Neural cell (in vitro differentiated cells): Measurements from ENCODE around the gene C1orf21. TPM values are rescaled to one million over a fixed set of nuclear protein-coding genes. Genes with fewer than 3 reads are reported as not detected.

Source experiments
- H2AFZ ChIP-seq: fragments of 200-600, 300-800 bp; sonication (generic), shearing (Covaris generic); 2 replicates; pipeline ENCODE4 v1.6.0; 2014; ENCODE audit warnings: low read depth, mild to moderate bottlenecking, antibody characterized with exemption, low read length, moderate library complexity
- H3F3A ChIP-seq: fragments of 200-600 bp; shearing (Covaris generic); 2 replicates; pipeline ENCODE4 v1.6.1; 2016; ENCODE audit warnings: mild to moderate bottlenecking, moderate library complexity, mixed read lengths, antibody characterized with exemption, low read length; ENCODE audit not compliant: insufficient read depth, poor library complexity, severe bottlenecking
- H3K27ac ChIP-seq: fragments of 200-600, 300-800 bp; sonication (generic), shearing (Covaris generic); 2 replicates; pipeline ENCODE4 v1.5.1; 2014; ENCODE audit warnings: mild to moderate bottlenecking, low read length, moderate library complexity
- H3K27me3 ChIP-seq: fragments of 300-800, 200-600 bp; sonication (generic), shearing (Covaris generic); 2 replicates; pipeline ENCODE4 v1.6.0; 2014; ENCODE audit warnings: mild to moderate bottlenecking, low read depth, low read length, moderate library complexity; ENCODE audit not compliant: insufficient read depth
- H3K36me3 ChIP-seq: fragments of 300-800, 200-600 bp; sonication (generic), shearing (Covaris generic); 2 replicates; pipeline ENCODE4 v1.5.1; 2014; ENCODE audit warnings: mild to moderate bottlenecking, antibody characterized with exemption, low read length, moderate library complexity; ENCODE audit not compliant: insufficient read depth
- H3K4me2 ChIP-seq: fragments of 300-800, 200-600 bp; sonication (generic), shearing (Covaris generic); 2 replicates; pipeline ENCODE4 v1.6.0; 2014; ENCODE audit warnings: mild to moderate bottlenecking, low read length
- H3K4me3 ChIP-seq: fragments of 300-800, 200-600 bp; sonication (generic), shearing (Covaris generic); 2 replicates; pipeline ENCODE4 v1.5.1; 2014; ENCODE audit warnings: mild to moderate bottlenecking, low read length, moderate library complexity
- H3K79me2 ChIP-seq: fragments of 200-600 bp; shearing (Covaris generic); replicated peaks from 2 replicates; pipeline ENCODE4 v1.6.0; 2014; ENCODE audit warnings: mild to moderate bottlenecking, low read length, moderate library complexity; ENCODE audit not compliant: insufficient read depth
- H3K9ac ChIP-seq: fragments of 300-800, 200-600 bp; sonication (generic), shearing (Covaris generic); 2 replicates; pipeline ENCODE4 v1.6.1; 2016; ENCODE audit warnings: mild to moderate bottlenecking, low read length, mixed read lengths
- H3K9me2 ChIP-seq: fragments of 200-600 bp; shearing (Covaris generic); 2 replicates; pipeline ENCODE4 v1.6.1; 2016; ENCODE audit warnings: mild to moderate bottlenecking, low read length, mixed read lengths; ENCODE audit not compliant: insufficient read depth
- H3K9me3 ChIP-seq: fragments of 200-600, 300-800 bp; sonication (generic), shearing (Covaris generic); 2 replicates; pipeline ENCODE4 v1.6.1; 2016; ENCODE audit warnings: mild to moderate bottlenecking, mixed run types, low read length, moderate library complexity, mixed read lengths
- H4K20me1 ChIP-seq: fragments of 200-600 bp; shearing (Covaris generic); 2 replicates; pipeline ENCODE4 v1.6.1; 2016; ENCODE audit warnings: mild to moderate bottlenecking, mixed run types; ENCODE audit not compliant: insufficient read depth
- CTCF ChIP-seq: fragments of 450-650 bp; IDR thresholded peaks from 2 replicates; pipeline ENCODE4 v1.5.1; 2014; ENCODE audit warnings: antibody characterized with exemption, mild to moderate bottlenecking, moderate library complexity; ENCODE audit not compliant: poor library complexity, severe bottlenecking
- EP300 ChIP-seq: fragments of 450-650 bp; conservative IDR thresholded peaks from 2 replicates; pipeline ENCODE4 v1.6.1; 2014; ENCODE audit warnings: antibody characterized with exemption, mild to moderate bottlenecking, moderate library complexity; ENCODE audit not compliant: poor library complexity, severe bottlenecking
- EZH2 ChIP-seq: fragments of 200-600, 300-800 bp; shearing (Covaris generic), sonication (generic); IDR thresholded peaks from 2 replicates; pipeline ENCODE4 v1.6.1; 2014; ENCODE audit warnings: antibody characterized with exemption, low read length, borderline replicate concordance, mild to moderate bottlenecking; ENCODE audit not compliant: insufficient read depth, poor library complexity, severe bottlenecking
- MXI1 ChIP-seq: fragments of 450-650 bp; conservative IDR thresholded peaks from 2 replicates; pipeline ENCODE4 v1.6.1; 2014; ENCODE audit warnings: antibody characterized with exemption, mild to moderate bottlenecking; ENCODE audit not compliant: poor library complexity, severe bottlenecking
- POLR2AphosphoS5 ChIP-seq: IDR thresholded peaks from 2 replicates; pipeline ENCODE4 v1.6.1; 2012
- RAD21 ChIP-seq: fragments of 450-650 bp; conservative IDR thresholded peaks from 2 replicates; pipeline ENCODE4 v1.6.1; 2014; ENCODE audit warnings: antibody characterized with exemption, mild to moderate bottlenecking, moderate library complexity
- SMC3 ChIP-seq: fragments of 450-650 bp; conservative IDR thresholded peaks from 2 replicates; pipeline ENCODE4 v1.6.1; 2014; ENCODE audit warnings: antibody characterized with exemption, mild to moderate bottlenecking, moderate library complexity; ENCODE audit not compliant: poor library complexity
- TAF1 ChIP-seq: IDR thresholded peaks from 2 replicates; pipeline ENCODE4 v1.6.1; 2012; ENCODE audit warnings: low read depth
- polyA plus RNA-seq: library from polyadenylated mRNA; depleted of rRNA; stranded (reverse); fragments of >200 nt; gene quantifications from 2 replicates; pipeline ENCODE4 v1.2.3, GENCODE V29; 2014
- TF ChIP-seq, protein P1 (sequence below): IDR thresholded peaks from 2 replicates; pipeline ENCODE4 v1.6.1; 2012; ENCODE audit warnings: borderline replicate concordance

Gene C1orf21
- polyA plus RNA-seq, 1 donor from 2014 or later: 21.1 TPM

GRCh38 chr1:184497959-184498723, 111.3 kb downstream of the C1orf21 start:
- Histone ChIP-seq H3K9ac (no peak overlapping the region), H3K27ac (no peak overlapping the region), H4K20me1 (no peaks in the 10 kb centered on the region), H3K36me3 (no peaks in the 10 kb centered on the region), H3K9me2 (no peaks in the 10 kb centered on the region), H3K9me3 (no peaks in the 10 kb centered on the region), H2AFZ (no peak overlapping the region), H3K79me2 (no peaks in the 10 kb centered on the region), H3K4me3 (no peak overlapping the region), H3K4me2 (no peak overlapping the region), H3F3A (no peaks in the 10 kb centered on the region), H3K27me3 (no peaks in the 10 kb centered on the region)
- TF ChIP-seq CTCF (no peak), RAD21 (no peak), MXI1 (no peak), EZH2 (no peak), POLR2AphosphoS5 (no peak)
- TF ChIP-seq, protein P1, sequence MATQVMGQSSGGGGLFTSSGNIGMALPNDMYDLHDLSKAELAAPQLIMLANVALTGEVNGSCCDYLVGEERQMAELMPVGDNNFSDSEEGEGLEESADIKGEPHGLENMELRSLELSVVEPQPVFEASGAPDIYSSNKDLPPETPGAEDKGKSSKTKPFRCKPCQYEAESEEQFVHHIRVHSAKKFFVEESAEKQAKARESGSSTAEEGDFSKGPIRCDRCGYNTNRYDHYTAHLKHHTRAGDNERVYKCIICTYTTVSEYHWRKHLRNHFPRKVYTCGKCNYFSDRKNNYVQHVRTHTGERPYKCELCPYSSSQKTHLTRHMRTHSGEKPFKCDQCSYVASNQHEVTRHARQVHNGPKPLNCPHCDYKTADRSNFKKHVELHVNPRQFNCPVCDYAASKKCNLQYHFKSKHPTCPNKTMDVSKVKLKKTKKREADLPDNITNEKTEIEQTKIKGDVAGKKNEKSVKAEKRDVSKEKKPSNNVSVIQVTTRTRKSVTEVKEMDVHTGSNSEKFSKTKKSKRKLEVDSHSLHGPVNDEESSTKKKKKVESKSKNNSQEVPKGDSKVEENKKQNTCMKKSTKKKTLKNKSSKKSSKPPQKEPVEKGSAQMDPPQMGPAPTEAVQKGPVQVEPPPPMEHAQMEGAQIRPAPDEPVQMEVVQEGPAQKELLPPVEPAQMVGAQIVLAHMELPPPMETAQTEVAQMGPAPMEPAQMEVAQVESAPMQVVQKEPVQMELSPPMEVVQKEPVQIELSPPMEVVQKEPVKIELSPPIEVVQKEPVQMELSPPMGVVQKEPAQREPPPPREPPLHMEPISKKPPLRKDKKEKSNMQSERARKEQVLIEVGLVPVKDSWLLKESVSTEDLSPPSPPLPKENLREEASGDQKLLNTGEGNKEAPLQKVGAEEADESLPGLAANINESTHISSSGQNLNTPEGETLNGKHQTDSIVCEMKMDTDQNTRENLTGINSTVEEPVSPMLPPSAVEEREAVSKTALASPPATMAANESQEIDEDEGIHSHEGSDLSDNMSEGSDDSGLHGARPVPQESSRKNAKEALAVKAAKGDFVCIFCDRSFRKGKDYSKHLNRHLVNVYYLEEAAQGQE: no peak

DNA sequence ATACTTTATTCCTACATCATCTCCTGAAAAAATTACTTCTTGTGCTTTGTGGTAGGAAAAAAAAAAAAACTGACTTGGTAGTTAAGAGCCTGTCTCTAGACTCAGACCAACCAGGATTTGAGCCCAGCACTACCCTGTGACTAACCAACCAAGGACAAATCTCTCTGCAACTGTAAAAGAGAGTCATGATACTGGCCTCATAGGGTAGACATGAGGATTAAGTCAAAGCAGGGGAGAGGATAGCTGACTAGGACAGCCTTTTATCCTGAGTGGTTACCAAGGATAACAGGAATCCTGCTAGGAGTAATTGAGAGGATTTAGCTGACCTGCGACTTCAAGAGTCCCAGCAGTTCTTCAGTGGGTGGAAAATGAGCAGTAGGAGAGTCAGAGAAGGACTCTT, 112.8 kb downstream of the C1orf21 start:
- H3K9me2 ChIP-seq: no peaks in the 10 kb centered on the region
- H3K9me3 ChIP-seq: no peaks in the 10 kb centered on the region
- no peak overlapping the region for H3K9ac ChIP-seq
- no peak overlapping the region for H2AFZ ChIP-seq
- H3K36me3 ChIP-seq: no peaks in the 10 kb centered on the region
- no peak overlapping the region for H3K27ac ChIP-seq
- no peaks in the 10 kb centered on the region for H3K79me2 ChIP-seq
- H3K4me3 ChIP-seq: no peak overlapping the region
- no peak overlapping the region for H3K4me2 ChIP-seq
- no peaks in the 10 kb centered on the region for H3F3A ChIP-seq
- TF ChIP-seq SMC3 (no peak), RAD21 (no peak), CTCF (no peak), MXI1 (no peak), EP300 (no peak), POLR2AphosphoS5 (no peak), TAF1 (no peak), EZH2 (no peak)
- TF ChIP-seq, protein P1: no peak
- no peaks in the 10 kb centered on the region for H4K20me1 ChIP-seq
- H3K27me3 ChIP-seq: no peaks in the 10 kb centered on the region
